Measurements from ENCODE around the gene SAMHD1. TPM values are rescaled to one million over a fixed set of nuclear protein-coding genes. Genes with fewer than 3 reads are reported as not detected.
"Not testable (repeated sequence)": the region's sequence is repeated elsewhere in the genome, so short reads cannot be mapped to it uniquely, and the experiment has no call there.

SAMHD1 gene
- polyA plus RNA-seq, 2 of the 4 experiments (the other 2 are of a cell fraction) = 9.8 to 11.7 TPM

DNA sequence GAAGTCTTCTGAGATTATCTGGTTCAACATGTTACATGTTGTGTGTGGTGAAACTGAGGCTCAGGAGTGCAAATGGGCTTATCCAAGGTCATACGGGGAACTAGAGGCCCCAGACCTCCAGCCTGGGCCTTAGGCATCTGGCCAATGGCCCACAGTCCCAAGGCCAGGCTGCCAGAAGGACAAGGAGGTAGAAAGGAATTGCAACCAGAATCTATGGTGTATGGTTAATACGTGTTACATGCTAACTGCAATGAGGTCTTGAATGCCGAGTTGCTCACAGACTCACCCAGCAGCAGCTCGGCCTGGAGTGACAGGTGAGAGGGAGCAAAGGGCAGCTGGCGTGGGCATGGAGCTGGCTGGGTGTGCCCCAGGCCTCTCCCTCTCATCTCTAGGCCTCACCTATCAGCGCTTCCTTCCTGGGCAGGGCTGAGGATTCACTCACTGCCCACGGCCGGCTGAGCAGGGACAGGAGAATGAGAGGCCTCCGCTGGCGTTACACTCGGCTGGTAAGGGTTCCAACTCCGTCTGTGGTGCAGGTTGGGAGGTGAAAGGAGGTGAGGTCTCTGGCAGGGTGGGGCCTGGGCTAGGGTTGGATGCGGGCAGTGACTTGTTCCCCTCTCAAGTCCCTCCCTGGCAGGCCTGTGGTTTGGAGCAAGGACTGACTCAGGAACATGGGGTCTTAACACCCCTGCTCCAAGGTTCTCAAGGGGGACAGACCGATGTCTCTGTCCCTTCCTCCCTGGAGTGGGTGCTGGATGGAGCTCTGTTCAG, 75.6 kb downstream of the SAMHD1 start, which contains the start of gene TLDC2:
Gene TLDC2, plus strand, starts transcription at position 437 of the 771 bp plus-strand sequence. Its CDS starts 37 bp downstream, at position 474.
- H3K27ac ChIP-seq = no peak within 1 kb of the TSS
- H3K4me2 ChIP-seq = no peak within 1 kb of the TSS
- no peak for TF ChIP-seq CHD2 (IDR thresholded peaks at IDR 0.05; ENCODE audit: low read length, partially characterized antibody)
- no peak for TF ChIP-seq TP53 (CRISPR knock-in tag; IDR thresholded peaks at IDR 0.05)
- TF ChIP-seq, protein P1, sequence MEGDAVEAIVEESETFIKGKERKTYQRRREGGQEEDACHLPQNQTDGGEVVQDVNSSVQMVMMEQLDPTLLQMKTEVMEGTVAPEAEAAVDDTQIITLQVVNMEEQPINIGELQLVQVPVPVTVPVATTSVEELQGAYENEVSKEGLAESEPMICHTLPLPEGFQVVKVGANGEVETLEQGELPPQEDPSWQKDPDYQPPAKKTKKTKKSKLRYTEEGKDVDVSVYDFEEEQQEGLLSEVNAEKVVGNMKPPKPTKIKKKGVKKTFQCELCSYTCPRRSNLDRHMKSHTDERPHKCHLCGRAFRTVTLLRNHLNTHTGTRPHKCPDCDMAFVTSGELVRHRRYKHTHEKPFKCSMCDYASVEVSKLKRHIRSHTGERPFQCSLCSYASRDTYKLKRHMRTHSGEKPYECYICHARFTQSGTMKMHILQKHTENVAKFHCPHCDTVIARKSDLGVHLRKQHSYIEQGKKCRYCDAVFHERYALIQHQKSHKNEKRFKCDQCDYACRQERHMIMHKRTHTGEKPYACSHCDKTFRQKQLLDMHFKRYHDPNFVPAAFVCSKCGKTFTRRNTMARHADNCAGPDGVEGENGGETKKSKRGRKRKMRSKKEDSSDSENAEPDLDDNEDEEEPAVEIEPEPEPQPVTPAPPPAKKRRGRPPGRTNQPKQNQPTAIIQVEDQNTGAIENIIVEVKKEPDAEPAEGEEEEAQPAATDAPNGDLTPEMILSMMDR (IDR thresholded peaks at IDR 0.05) = no peak
- TF ChIP-seq EHF (CRISPR knock-in tag; IDR thresholded peaks at IDR 0.05) = no peak
- no peak for TF ChIP-seq SMC3 (IDR thresholded peaks at IDR 0.05)
- TF ChIP-seq, protein P2, sequence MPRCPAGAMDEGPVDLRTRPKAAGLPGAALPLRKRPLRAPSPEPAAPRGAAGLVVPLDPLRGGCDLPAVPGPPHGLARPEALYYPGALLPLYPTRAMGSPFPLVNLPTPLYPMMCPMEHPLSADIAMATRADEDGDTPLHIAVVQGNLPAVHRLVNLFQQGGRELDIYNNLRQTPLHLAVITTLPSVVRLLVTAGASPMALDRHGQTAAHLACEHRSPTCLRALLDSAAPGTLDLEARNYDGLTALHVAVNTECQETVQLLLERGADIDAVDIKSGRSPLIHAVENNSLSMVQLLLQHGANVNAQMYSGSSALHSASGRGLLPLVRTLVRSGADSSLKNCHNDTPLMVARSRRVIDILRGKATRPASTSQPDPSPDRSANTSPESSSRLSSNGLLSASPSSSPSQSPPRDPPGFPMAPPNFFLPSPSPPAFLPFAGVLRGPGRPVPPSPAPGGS (IDR thresholded peaks at IDR 0.05) = no peak
- TF ChIP-seq, protein P3, sequence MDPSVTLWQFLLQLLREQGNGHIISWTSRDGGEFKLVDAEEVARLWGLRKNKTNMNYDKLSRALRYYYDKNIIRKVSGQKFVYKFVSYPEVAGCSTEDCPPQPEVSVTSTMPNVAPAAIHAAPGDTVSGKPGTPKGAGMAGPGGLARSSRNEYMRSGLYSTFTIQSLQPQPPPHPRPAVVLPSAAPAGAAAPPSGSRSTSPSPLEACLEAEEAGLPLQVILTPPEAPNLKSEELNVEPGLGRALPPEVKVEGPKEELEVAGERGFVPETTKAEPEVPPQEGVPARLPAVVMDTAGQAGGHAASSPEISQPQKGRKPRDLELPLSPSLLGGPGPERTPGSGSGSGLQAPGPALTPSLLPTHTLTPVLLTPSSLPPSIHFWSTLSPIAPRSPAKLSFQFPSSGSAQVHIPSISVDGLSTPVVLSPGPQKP (IDR thresholded peaks at IDR 0.05; ENCODE audit: low read depth, low read length) = no peak
- no peak for TF ChIP-seq MYC (IDR thresholded peaks at IDR 0.05; ENCODE audit: borderline replicate concordance, low read length)
- no peak for TF ChIP-seq POLR2A (IDR thresholded peaks at IDR 0.05; ENCODE audit: low read length)
- TF ChIP-seq NPAS2 (CRISPR knock-in tag; IDR thresholded peaks at IDR 0.05; ENCODE audit: borderline replicate concordance) = no peak
- no peak for TF ChIP-seq HEYL (CRISPR knock-in tag; IDR thresholded peaks at IDR 0.05)
- TF ChIP-seq PHF8 (IDR thresholded peaks at IDR 0.05; ENCODE audit: borderline replicate concordance, low read depth) = no peak
- TF ChIP-seq HOXA7 (CRISPR knock-in tag; IDR thresholded peaks at IDR 0.05) = no peak
- no peak for TF ChIP-seq BHLHE40 (IDR thresholded peaks at IDR 0.05; ENCODE audit: low read depth, low read length)
- no peak for TF ChIP-seq RFX5 (IDR thresholded peaks at IDR 0.05)
- ATAC-seq (no peak; a peak in 1 of 6 replicates), FAIRE-seq (no peak), DNase-seq (ENCODE audit: low read depth in 1 of 2, low spot score in 1 of 2) (no peak)
- WGBS (ENCODE audit: missing lambda C conversion rate) = 85% methylated on average over 12 of the region's 14 CpGs
- ChIA-PET CTCF (interaction anchor here (0.7 to 1.4 kb wide), 4 partner anchors 11 to 102 kb away, joined by 3 to 5 read pairs (median 4); partner anchors contain the start of gene DSN1), POLR2A (no interaction called here)
- H3K4me1 ChIP-seq = no peaks in the 10 kb centered on the region
- H3K9me3 ChIP-seq = no peaks in the 10 kb centered on the region
- no peak within 1 kb of the TSS for H3K4me3 ChIP-seq

DNA sequence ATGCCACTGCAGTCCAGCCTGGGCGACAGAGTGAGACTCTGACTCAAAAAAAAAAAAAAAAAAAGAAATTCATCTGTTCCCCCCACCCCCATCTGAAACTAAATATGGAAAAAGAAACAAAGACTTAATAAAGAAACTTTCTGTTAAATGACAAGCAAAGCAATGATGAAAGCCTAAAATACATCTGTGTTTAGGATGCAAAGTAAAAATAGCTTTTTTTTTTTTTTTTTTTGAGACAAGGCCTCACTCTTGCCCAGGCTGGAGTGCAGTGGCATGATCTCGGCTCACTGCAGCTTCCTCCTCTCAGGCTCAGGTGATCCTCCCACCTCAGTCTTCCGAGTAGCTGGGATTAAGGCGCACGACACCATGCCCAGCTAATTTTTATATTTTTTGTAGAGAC, 76.4 kb downstream of the SAMHD1 start:
- ATAC-seq; H3K4me1 ChIP-seq; DNase-seq (ENCODE audit: low read depth in 1 of 2, low spot score in 1 of 2); H3K9me3 ChIP-seq; H3K4me2 ChIP-seq; H3K4me3 ChIP-seq; H3K27ac ChIP-seq; FAIRE-seq; POLR2A ChIA-PET: not testable (repeated sequence)
- 84% methylated on average over 5 of the region's 5 CpGs for WGBS (ENCODE audit: missing lambda C conversion rate)
- CTCF ChIA-PET = interaction anchor here (0.6 to 1.4 kb wide), 5 partner anchors 12 to 101 kb away, joined by 3 to 5 read pairs (median 4); partner anchors contain the start of gene DSN1

DNA sequence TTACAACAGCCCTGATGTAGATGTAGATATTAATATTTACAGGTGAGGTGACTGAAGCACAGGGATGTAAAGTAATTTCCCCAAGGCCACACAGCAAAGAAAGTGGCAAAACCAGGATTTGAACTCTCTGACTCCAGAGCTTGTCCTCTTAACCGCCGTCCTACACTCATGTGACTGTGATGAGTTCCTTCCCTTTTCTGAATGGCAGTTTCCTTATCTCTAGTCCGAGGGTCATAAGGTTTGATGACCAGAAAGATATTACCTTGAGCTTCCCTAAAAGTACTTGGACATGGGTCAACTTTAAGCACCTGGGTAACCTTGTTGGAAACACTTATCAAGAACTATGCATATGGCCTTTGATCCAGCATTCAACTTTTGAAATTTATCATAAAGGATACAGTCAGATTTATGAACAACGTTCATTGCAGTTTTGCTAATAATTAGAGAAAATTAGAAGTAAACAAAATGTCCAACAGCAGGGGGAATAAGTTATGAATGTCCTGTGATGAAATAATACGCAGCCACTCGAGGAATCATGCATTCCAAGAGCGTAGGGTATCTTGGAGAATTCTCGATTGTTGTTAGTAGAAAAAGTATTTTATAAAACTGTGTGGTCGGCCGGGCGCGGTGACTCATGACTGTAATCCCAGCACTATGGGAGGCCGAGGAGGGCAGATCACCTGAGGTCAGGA, 77.9 kb downstream of the SAMHD1 start:
- Histone ChIP-seq H3K9me3 (no peaks in the 10 kb centered on the region), H3K4me3 (no peak overlapping the region), H3K4me2 (no peak overlapping the region), H3K27ac (no peak overlapping the region), H3K4me1 (no peaks in the 10 kb centered on the region)
- FAIRE-seq = no peak
- ATAC-seq = no peak
- DNase-seq (ENCODE audit: low read depth in 1 of 2, low spot score in 1 of 2) = no peak
- WGBS (ENCODE audit: missing lambda C conversion rate) = 73% methylated on average over 13 of the region's 13 CpGs
- ChIA-PET CTCF (interaction anchor here (1.2 to 2.7 kb wide), 3 partner anchors 10 to 13 kb away, joined by 8 to 19 read pairs (median 10); a partner anchor contains a TSS), POLR2A (interaction anchor here (0.7 kb wide), 1 partner anchor 256 kb away, joined by 9 read pairs; no protein-coding TSS in a partner anchor)
- TF ChIP-seq, protein P4, sequence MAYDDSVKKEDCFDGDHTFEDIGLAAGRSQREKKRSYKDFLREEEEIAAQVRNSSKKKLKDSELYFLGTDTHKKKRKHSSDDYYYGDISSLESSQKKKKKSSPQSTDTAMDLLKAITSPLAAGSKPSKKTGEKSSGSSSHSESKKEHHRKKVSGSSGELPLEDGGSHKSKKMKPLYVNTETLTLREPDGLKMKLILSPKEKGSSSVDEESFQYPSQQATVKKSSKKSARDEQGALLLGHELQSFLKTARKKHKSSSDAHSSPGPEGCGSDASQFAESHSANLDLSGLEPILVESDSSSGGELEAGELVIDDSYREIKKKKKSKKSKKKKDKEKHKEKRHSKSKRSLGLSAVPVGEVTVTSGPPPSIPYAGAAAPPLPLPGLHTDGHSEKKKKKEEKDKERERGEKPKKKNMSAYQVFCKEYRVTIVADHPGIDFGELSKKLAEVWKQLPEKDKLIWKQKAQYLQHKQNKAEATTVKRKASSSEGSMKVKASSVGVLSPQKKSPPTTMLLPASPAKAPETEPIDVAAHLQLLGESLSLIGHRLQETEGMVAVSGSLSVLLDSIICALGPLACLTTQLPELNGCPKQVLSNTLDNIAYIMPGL (CRISPR knock-in tag; IDR thresholded peaks at IDR 0.05; ENCODE audit: borderline replicate concordance) = no peak
- no peak for TF ChIP-seq BHLHE40 (IDR thresholded peaks at IDR 0.05; ENCODE audit: low read depth, low read length)
- TF ChIP-seq CBX8 (IDR thresholded peaks at IDR 0.05) = no peak
- no peak for TF ChIP-seq HOXB13 (CRISPR knock-in tag; IDR thresholded peaks at IDR 0.05; ENCODE audit: low read depth)
- TF ChIP-seq HDAC2 (IDR thresholded peaks at IDR 0.05) = no peak
- no peak for TF ChIP-seq RCOR1 (IDR thresholded peaks at IDR 0.05; ENCODE audit: low read depth, low read length)
- TF ChIP-seq ZNF302 (CRISPR knock-in tag; IDR thresholded peaks at IDR 0.05) = no peak
- no peak for TF ChIP-seq RFX5 (IDR thresholded peaks at IDR 0.05)
- TF ChIP-seq, protein P5, sequence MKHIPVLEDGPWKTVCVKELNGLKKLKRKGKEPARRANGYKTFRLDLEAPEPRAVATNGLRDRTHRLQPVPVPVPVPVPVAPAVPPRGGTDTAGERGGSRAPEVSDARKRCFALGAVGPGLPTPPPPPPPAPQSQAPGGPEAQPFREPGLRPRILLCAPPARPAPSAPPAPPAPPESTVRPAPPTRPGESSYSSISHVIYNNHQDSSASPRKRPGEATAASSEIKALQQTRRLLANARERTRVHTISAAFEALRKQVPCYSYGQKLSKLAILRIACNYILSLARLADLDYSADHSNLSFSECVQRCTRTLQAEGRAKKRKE (CRISPR knock-in tag; IDR thresholded peaks at IDR 0.05; ENCODE audit: low read depth) = no peak

All from A549 (cell line).